B cell (primary cell): Measurements from ENCODE around the gene GADD45A.

Experiments used
- EZH2 ChIP-seq: IDR thresholded peaks from 2 replicates; pipeline ENCODE4 v1.6.1; 2012; ENCODE audit warnings: borderline replicate concordance, low read depth, mild to moderate bottlenecking, moderate library complexity, low read length; ENCODE audit not compliant: insufficient read depth, poor library complexity, severe bottlenecking
- TF ChIP-seq, protein P1 (sequence below): fragments of 200-600 bp; IDR thresholded peaks from one replicate; pipeline ENCODE4 v1.8.0; 2022; ENCODE audit warnings: antibody characterized with exemption, mild to moderate bottlenecking

DNA sequence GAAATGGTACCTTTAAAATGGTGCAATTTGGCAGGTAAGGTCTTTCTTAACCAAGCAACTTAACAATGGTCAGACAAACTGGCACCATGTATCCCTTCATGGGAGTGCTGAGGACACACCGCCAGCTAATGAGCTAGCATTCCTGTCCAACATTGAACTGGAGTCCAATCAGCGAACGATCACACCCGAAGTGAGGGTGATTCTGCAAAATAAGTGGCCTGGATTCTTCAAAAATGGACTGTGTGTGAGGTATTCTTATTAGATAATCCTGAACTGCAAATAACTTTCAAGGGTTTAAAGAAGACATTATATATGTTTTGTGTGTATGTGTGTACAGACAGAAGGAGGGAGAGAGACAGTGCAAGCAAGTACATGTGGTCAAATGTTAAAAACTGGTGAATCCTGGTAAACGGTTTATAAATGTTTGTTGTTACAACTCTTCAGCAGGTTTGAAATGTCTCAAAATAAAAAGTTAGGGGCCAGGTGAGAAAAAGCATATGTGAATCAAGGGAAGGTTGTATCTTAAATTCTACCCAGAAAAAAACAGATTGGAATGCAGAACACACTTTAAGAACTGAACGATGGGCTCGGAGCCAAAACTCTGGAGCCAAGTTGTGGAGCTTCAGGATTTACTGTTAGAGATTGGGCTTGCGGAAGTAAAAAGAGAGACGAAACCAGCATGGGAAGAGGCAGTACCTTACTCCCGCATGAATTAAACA is 20.9 kb downstream of the GADD45A start:
- TF ChIP-seq, protein P1, sequence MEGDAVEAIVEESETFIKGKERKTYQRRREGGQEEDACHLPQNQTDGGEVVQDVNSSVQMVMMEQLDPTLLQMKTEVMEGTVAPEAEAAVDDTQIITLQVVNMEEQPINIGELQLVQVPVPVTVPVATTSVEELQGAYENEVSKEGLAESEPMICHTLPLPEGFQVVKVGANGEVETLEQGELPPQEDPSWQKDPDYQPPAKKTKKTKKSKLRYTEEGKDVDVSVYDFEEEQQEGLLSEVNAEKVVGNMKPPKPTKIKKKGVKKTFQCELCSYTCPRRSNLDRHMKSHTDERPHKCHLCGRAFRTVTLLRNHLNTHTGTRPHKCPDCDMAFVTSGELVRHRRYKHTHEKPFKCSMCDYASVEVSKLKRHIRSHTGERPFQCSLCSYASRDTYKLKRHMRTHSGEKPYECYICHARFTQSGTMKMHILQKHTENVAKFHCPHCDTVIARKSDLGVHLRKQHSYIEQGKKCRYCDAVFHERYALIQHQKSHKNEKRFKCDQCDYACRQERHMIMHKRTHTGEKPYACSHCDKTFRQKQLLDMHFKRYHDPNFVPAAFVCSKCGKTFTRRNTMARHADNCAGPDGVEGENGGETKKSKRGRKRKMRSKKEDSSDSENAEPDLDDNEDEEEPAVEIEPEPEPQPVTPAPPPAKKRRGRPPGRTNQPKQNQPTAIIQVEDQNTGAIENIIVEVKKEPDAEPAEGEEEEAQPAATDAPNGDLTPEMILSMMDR: no peak
- TF ChIP-seq EZH2: no peak
